GM21447 (cell line): ENCODE measurements around the gene C1orf74.
"Not testable (repeated sequence)": the region's sequence is repeated elsewhere in the genome, so short reads cannot be mapped to it uniquely, and the experiment has no call there.

Source experiments
- ATAC-seq: cut with Tn5 transposase; IDR thresholded peaks from one replicate; pipeline ENCODE4 v1.9.1; 2021; ENCODE audit not compliant: unreplicated experiment

Gene C1orf74

GRCh38 chr1:209805875-209806760 is 21.8 kb upstream of the C1orf74 start, which contains the start of gene IRF6:
TSS of gene IRF6 (minus strand) at chr1:209806142. CDS start at chr1:209801413, 4,729 bp downstream.
- ATAC-seq, result peak; percentile 95

DNA sequence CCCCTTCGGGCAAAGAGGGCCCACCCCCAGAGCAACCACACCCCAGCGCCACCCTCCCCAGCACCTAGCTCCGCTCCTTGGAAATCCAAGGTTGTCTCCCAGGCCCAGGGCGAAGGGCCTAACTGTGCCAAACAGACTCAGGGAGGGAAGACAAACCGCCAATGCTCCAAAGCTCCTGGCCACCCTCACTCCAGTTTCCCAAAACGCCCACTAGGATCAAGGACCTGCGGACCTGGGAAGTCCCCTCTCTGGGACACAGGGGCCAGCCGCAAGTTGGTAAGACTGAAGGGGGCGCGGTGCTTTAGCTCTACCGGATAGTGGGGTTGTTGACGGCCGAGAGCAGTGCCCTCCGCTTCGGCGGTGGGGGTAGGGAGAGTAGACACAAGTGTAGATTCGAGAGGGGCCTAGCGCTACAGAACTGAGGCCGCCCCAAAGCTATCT is 21.0 kb upstream of the C1orf74 start:
- no peak for ATAC-seq

DNA sequence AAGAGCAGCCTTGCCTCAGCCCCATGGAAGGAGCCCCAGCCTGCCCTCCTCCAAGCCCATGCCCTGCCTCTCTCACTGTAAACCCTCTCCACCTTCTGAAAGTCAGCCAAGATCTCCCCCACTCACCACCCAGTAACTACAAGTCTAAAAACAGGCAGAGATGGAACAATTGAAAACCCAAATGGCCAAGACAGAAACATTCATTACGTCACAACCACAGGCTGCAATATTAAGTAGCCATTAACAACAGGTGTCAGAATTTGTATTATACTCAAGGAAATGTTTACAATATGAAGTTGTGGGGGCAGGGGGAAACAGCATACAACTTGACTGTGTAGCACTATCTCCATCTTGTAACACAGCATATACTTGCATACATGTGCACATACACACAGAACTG is 19.2 kb upstream of the C1orf74 start:
- no peak for ATAC-seq

- no peak for ATAC-seq
These were observed 18.4 kb upstream of the C1orf74 start for GRCh38 chr1:209802780-209803152.

- no peak for ATAC-seq
These were observed 17.9 kb upstream of the C1orf74 start for GRCh38 chr1:209802117-209802779.

DNA sequence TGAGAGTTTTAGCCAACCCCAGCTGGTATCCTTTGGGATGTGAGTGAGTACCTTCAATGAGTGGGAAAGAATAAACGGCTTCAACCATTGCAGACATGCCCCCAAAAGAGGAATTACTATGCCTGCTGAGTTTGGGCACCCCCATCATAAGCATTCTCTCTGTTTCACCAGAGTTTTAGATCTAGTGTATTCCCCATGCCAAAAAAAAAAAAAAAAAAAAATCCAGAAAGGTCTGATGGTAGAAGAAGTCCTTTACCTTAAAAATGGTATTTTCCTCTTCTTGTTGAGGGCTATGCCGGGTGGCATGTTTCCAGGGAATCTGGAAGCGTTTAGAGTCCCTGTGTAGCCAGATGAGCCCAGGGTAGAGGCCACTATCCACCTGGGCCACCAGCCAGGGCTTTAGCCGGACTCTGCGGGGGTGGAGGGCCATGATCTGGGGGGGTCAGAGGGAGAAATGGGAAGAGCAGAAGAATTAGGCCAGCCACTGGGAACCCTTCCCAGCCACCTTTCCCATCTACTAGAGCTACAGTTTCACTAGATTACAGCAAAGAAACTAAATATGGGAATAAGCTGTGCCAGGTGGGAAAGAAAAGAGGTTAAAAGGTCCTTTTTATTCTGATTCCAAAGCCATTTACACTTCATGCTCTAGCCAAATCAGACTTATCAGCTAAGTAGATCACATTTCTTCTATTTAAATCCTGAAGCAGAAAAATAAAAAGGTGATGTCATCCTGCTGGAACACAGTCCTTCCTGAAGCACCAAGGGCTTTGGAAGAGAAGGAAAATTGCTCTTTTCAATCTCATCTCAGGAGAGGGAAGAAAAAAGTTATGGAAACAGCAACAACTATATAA is 16.9 kb upstream of the C1orf74 start:
- no peak for ATAC-seq

GRCh38 chr1:209797978-209798639 is 13.8 kb upstream of the C1orf74 start:
- no peak for ATAC-seq

- not testable (repeated sequence) for ATAC-seq
These were observed 9.4 kb upstream of the C1orf74 start for GRCh38 chr1:209793711-209794110.

GRCh38 chr1:209791920-209792319 is 7.6 kb upstream of the C1orf74 start:
- ATAC-seq, result no peak

GRCh38 chr1:209790286-209791193 is 6.2 kb upstream of the C1orf74 start:
- no peak for ATAC-seq

GRCh38 chr1:209789245-209789644 is 4.9 kb upstream of the C1orf74 start:
- no peak for ATAC-seq

DNA sequence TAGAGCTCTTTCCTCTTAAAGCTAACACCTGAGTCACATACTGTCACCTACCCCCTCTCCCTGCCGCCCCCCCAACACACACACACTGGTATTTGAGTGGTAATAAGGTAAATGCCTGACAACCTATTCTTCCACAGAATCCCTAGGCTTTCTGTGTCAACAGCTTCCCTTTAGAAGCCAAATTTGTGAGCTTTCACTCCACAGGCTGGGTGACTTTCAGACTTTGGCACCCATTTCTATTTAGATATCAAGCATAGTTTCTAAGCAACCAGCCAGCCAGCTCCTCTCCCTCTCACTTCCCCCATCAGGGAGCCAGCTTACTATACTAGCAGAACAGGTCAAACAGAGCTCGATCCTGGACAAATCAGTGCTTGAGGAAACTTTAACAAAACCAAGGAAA is 3.2 kb upstream of the C1orf74 start:
- no peak for ATAC-seq

- no peak for ATAC-seq
These were observed 1.8 kb upstream of the C1orf74 start for GRCh38 chr1:209786146-209786545.

- no peak for ATAC-seq
These were observed 1.2 kb upstream of the C1orf74 start for GRCh38 chr1:209785592-209785991.

- ATAC-seq, result no peak
These were observed 973 bp downstream of the C1orf74 start for GRCh38 chr1:209783386-209783785.

GRCh38 chr1:209780268-209780667 is 4.1 kb downstream of the C1orf74 start:
- no peak for ATAC-seq

DNA sequence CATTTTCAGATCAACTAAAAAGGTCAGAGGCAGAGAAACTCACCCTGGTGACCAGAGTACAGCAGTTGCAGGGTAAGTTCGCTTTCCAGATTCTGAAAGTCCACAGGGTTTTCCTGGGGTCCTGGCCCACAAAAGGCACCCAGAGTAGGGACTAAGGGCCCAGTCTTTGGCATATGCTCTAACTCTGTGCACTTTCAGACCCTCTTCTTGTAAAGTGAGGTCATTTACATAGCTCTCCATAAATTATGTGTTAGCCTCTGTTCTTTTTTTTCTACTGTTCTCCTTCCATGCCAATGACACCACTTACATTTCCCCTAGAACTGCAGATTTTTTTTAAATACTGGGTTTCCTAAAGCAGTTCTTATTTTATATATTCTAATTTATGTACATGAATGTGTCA is 6.3 kb downstream of the C1orf74 start:
- ATAC-seq, result no peak

DNA sequence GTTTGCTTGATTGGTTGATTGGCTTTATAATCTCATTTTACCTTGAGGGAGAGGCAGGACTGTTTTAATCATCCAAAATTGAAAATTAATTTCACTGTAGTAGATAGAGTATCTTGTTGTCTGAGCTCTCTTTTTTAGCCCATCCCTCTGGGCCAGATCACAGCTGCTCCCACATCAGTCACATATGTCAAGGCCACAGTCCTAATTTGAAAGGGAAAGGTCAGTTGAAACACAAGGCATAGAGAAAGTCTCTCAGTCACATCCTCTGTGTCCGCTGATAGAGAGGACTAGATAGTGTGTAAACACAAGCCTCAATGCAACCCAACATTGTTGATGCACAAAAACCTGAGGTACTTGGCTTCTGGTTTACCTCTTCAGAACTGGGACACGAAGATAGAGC is 6.8 kb downstream of the C1orf74 start:
- no peak for ATAC-seq

GRCh38 chr1:209775678-209776077 is 8.7 kb downstream of the C1orf74 start:
- ATAC-seq, result no peak

GRCh38 chr1:209774592-209774991 is 9.8 kb downstream of the C1orf74 start:
- ATAC-seq, result peak; percentile 64
